Eye (tissue), 1 donor: ENCODE results near the gene CMTM6.
"Not testable (repeated sequence)": the region's sequence is repeated elsewhere in the genome, so short reads cannot be mapped to it uniquely, and the experiment has no call there.

ENCODE experiments used
- DNase-seq: peaks from one replicate; pipeline ENCODE4 v3.0.0-alpha.2; 2015

CMTM6 gene

GRCh38 chr3:32498992-32499391, 3.7 kb downstream of the CMTM6 start:
- no peak for DNase-seq

- DNase-seq = no peak
Observed at GRCh38 chr3:32498252-32498651, 4.4 kb downstream of the CMTM6 start.

GRCh38 chr3:32495609-32496008, 7.0 kb downstream of the CMTM6 start:
- DNase-seq = no peak

GRCh38 chr3:32495085-32495484, 7.6 kb downstream of the CMTM6 start:
- DNase-seq = no peak

GRCh38 chr3:32493437-32494414, 8.9 kb downstream of the CMTM6 start:
- DNase-seq = no peak

- no peak for DNase-seq
Observed at GRCh38 chr3:32492684-32493436, 9.8 kb downstream of the CMTM6 start.

GRCh38 chr3:32488474-32489008, 14.1 kb downstream of the CMTM6 start:
- DNase-seq = no peak

- no peak for DNase-seq
Observed at GRCh38 chr3:32487781-32488473, 14.7 kb downstream of the CMTM6 start.

GRCh38 chr3:32484436-32484835, 18.2 kb downstream of the CMTM6 start:
- DNase-seq = no peak

GRCh38 chr3:32483772-32484171, 18.9 kb downstream of the CMTM6 start:
- DNase-seq = no peak

GRCh38 chr3:32482693-32483092, 20.0 kb downstream of the CMTM6 start:
- no peak for DNase-seq

GRCh38 chr3:32481791-32482631, 20.6 kb downstream of the CMTM6 start:
- DNase-seq = no peak

GRCh38 chr3:32480604-32481003, 22.0 kb downstream of the CMTM6 start:
- no peak for DNase-seq

GRCh38 chr3:32474201-32474600, 28.5 kb downstream of the CMTM6 start:
- DNase-seq = no peak

GRCh38 chr3:32472151-32472550, 30.5 kb downstream of the CMTM6 start:
- DNase-seq = not testable (repeated sequence)

GRCh38 chr3:32471246-32471645, 31.4 kb downstream of the CMTM6 start:
- no peak for DNase-seq

GRCh38 chr3:32470362-32470761, 32.3 kb downstream of the CMTM6 start:
- no peak for DNase-seq

GRCh38 chr3:32469151-32469874, 33.3 kb downstream of the CMTM6 start:
- DNase-seq = peak; percentile 53

- DNase-seq = peak; percentile 92
Observed at GRCh38 chr3:32467333-32468070, 35.1 kb downstream of the CMTM6 start.

GRCh38 chr3:32466808-32467207, 35.8 kb downstream of the CMTM6 start:
- DNase-seq = not testable (repeated sequence)

GRCh38 chr3:32464726-32465125, 37.9 kb downstream of the CMTM6 start:
- DNase-seq = not testable (repeated sequence)
